Lower lobe of right lung (tissue), 2 donors: ENCODE results near the gene ORC2. TPM values are rescaled to one million over a fixed set of nuclear protein-coding genes. Genes with fewer than 3 reads are reported as not detected.

ENCODE experiments used
- ATAC-seq, 2 donors: fragments of 200-7000 bp; cut with Tn5 transposase; one replicate each; pipeline ENCODE4 v1.9.1; 2020 to 2022; ENCODE audit warnings: mild to moderate bottlenecking in 2 of 2, moderate library complexity in 2 of 2
- DNase-seq: peaks from one replicate; pipeline ENCODE4 v3.0.0-alpha.2; 2020
- H3K27ac ChIP-seq: fragments of 200-600 bp; one replicate; pipeline ENCODE4 v1.8.0; 2022
- H3K27me3 ChIP-seq: fragments of 200-600 bp; one replicate; pipeline ENCODE4 v1.8.0; 2022; ENCODE audit warnings: low read depth
- H3K36me3 ChIP-seq: fragments of 200-600 bp; one replicate; pipeline ENCODE4 v1.8.0; 2022; ENCODE audit warnings: mild to moderate bottlenecking
- H3K4me1 ChIP-seq: fragments of 200-600 bp; one replicate; pipeline ENCODE4 v1.8.0; 2022
- H3K4me3 ChIP-seq: fragments of 200-600 bp; one replicate; pipeline ENCODE4 v1.8.0; 2022; ENCODE audit warnings: mild to moderate bottlenecking
- H3K9me3 ChIP-seq: fragments of 200-600 bp; one replicate; pipeline ENCODE4 v1.8.0; 2022
- intact Hi-C: fragments of 100-400 bp; cut with DNase I; formaldehyde crosslinking; loops from one replicate; pipeline ENCODE4 v1.11.0; 2022
- long read RNA-seq: library from polyadenylated mRNA; unstranded; transcript quantifications from one replicate; pipeline ENCODE4 v2.0.0, GENCODE V29; 2021
- total RNA-seq: library from RNA; stranded (reverse); fragmentation: NEBNext Ultra II Directional; extraction: Animal tissue kit (Norgen Biotek cat#: 25700); gene quantifications from one replicate; pipeline ENCODE4 v1.2.1, GENCODE V29; 2021
- TF ChIP-seq, protein P1 (sequence below): fragments of 200-600 bp; IDR thresholded peaks from one replicate; pipeline ENCODE4 v1.8.0; 2022; ENCODE audit warnings: antibody characterized with exemption, mild to moderate bottlenecking
- donor health status: DM: no; HTN: yes; CAD: no; lungs with severe emphysema.

Gene ORC2
- 28.6 TPM for total RNA-seq
- long read RNA-seq, full-length matches to known transcripts, result 5 of 12 reads
- long read RNA-seq, partial matches to known transcripts, result 2 of 12 reads
- long read RNA-seq, other reads (novel, unspliced or antisense), result 5 of 12 reads

GRCh38 chr2:200963124-200963917, at the start of gene ORC2:
Gene ORC2, minus strand, starts transcription at chr2:200963660. Its CDS starts 5,537 bp downstream, at chr2:200958123.
- Histone ChIP-seq H3K4me1 (peaks cover 34% of the 10 kb centered on the region), H3K27me3 (no peaks in the 10 kb centered on the region), H3K27ac (peak within 1 kb of the TSS; percentile 93), H3K36me3 (peaks cover 8% of the 10 kb centered on the region), H3K4me3 (peak within 1 kb of the TSS; percentile 94), H3K9me3 (no peaks in the 10 kb centered on the region)
- TF ChIP-seq, protein P1, sequence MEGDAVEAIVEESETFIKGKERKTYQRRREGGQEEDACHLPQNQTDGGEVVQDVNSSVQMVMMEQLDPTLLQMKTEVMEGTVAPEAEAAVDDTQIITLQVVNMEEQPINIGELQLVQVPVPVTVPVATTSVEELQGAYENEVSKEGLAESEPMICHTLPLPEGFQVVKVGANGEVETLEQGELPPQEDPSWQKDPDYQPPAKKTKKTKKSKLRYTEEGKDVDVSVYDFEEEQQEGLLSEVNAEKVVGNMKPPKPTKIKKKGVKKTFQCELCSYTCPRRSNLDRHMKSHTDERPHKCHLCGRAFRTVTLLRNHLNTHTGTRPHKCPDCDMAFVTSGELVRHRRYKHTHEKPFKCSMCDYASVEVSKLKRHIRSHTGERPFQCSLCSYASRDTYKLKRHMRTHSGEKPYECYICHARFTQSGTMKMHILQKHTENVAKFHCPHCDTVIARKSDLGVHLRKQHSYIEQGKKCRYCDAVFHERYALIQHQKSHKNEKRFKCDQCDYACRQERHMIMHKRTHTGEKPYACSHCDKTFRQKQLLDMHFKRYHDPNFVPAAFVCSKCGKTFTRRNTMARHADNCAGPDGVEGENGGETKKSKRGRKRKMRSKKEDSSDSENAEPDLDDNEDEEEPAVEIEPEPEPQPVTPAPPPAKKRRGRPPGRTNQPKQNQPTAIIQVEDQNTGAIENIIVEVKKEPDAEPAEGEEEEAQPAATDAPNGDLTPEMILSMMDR, result peak; percentile 67
- intact Hi-C loops, result no loop called here
- ATAC-seq, result peak; percentile 99
- DNase-seq, result peak; percentile 94

DNA sequence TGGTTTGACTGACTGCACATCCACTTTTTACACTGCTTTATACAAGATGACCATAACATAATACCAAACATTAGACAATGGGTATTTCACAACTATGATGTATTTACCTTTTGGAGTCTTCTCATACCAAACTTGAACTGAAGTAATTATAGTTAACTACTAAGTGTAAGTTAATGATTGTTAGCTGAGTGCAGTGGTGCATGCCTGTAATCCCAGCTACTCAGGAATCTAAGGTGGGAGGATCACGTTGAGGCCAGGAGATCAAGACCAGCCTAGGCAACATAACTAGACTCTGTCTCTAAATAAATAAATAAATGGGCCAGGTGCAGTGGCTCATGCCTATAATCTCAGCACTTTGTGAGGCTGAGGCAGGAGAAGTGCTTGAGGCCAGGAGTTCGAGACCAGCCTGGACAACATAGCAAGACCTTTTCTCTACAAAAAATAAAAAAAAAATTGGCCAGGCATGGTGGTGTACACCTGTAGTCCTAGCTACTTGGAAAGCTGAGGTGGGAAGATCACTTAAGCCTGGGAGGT, 44.9 kb upstream of the ORC2 start:
- TF ChIP-seq, protein P1, result no peak
- peak; percentile 70 to 84 for ATAC-seq
- no peaks in the 10 kb centered on the region for H3K27me3 ChIP-seq
- no peak for DNase-seq
- intact Hi-C loops, result no loop called here
- H3K9me3 ChIP-seq, result no peaks in the 10 kb centered on the region
- no peaks in the 10 kb centered on the region for H3K4me1 ChIP-seq
- H3K27ac ChIP-seq, result no peak overlapping the region
- peaks cover 53% of the 10 kb centered on the region for H3K36me3 ChIP-seq
- no peak overlapping the region for H3K4me3 ChIP-seq

DNA sequence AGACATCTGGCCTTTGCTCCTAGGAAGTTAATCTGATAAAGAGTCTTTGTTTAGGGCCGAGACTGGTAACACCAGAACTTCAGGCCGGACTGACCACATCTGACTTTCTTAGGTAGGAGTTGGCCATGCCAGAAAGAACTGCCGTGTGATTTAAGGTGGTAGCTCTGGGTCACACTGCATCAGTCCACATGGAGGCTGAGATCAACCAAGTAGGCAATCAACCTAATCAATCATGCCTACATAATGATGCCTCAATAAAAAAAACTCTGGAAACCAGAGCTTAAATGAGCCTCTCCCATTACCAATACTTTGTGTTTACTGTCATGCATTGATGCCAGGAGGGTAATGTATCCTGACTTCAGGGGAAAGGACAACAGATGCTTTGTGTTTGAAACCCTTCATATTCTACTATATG, 44.1 kb upstream of the ORC2 start:
- TF ChIP-seq, protein P1, result no peak
- Histone ChIP-seq H3K27ac (no peak overlapping the region), H3K36me3 (peaks cover 60% of the 10 kb centered on the region), H3K4me1 (no peaks in the 10 kb centered on the region), H3K27me3 (no peaks in the 10 kb centered on the region), H3K9me3 (no peaks in the 10 kb centered on the region), H3K4me3 (no peak overlapping the region)
- DNase-seq (no peak), ATAC-seq (no peak)
- intact Hi-C loops, result no loop called here

DNA sequence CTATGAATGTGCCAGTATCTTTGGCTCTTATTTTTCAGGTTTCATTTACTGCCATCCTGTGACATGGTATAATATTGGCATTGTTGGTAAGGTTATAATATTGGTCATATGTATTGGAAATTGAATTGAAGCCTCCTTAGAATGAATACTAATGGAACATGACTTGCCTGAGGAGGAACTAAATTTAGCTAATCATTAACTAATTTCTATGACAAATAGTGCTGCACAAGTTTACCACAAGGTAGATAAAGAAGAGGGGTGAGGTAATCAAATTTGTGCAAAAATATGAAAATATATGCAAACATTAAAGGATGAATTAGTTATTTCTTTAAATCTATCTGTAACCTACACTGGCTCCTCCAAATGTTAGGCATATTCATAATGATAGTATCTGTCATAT, 43.2 kb upstream of the ORC2 start:
- TF ChIP-seq, protein P1, result no peak
- no peaks in the 10 kb centered on the region for H3K9me3 ChIP-seq
- H3K27ac ChIP-seq, result no peak overlapping the region
- H3K27me3 ChIP-seq, result no peaks in the 10 kb centered on the region
- ATAC-seq, result no peak
- H3K36me3 ChIP-seq, result peaks cover 60% of the 10 kb centered on the region
- intact Hi-C loops, result no loop called here
- no peak for DNase-seq
- no peak overlapping the region for H3K4me3 ChIP-seq
- H3K4me1 ChIP-seq, result no peaks in the 10 kb centered on the region

DNA sequence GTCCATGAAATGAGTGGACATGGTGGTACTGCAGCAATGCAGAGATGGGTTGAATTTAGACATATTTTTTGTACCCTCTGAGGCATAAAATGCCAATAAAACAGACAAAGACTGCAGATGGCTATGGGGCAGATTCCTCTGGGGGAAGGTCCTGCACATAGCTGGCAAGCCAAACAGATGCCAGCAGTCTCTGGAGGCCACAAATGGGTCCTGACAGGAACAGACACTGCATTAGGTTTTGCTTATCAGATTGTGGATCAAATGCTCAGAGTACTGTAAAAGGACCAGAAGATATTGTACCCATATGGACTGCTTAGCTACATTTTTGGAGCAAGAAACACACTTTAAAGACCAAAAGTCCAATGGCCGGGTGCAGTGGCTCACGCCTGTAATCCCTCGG, 40.9 kb upstream of the ORC2 start:
- intact Hi-C loops, result no loop called here
- Histone ChIP-seq H3K4me3 (no peak overlapping the region), H3K9me3 (no peaks in the 10 kb centered on the region), H3K27ac (no peak overlapping the region), H3K36me3 (peaks cover 73% of the 10 kb centered on the region), H3K4me1 (no peaks in the 10 kb centered on the region), H3K27me3 (no peaks in the 10 kb centered on the region)
- DNase-seq (no peak), ATAC-seq (no peak)
- TF ChIP-seq, protein P1, result no peak
